ENCODE results near the gene HSPA1L. TPM values are rescaled to one million over a fixed set of nuclear protein-coding genes. Genes with fewer than 3 reads are reported as not detected.
A peak's percentile ranks its signal among the peaks of the same experiment; 100 is the strongest.
"Not testable (repeated sequence)": the region's sequence is repeated elsewhere in the genome, so short reads cannot be mapped to it uniquely, and the experiment has no call there.

Gene HSPA1L
- total RNA-seq, 4 donors from 2014 or later: 1.3 to 2.3 (median 1.8) TPM

- 43 to 44% methylated on average over 4 of the region's 4 CpGs for WGBS, 2 donors
- H3K4me3 ChIP-seq (ENCODE audit: low read depth, poor library complexity, severe bottlenecking): no peak overlapping the region
- TF ChIP-seq CTCF (IDR thresholded peaks at IDR 0.05): no peak
- no peak for TF ChIP-seq POLR2A (IDR thresholded peaks at IDR 0.05)
- no peak for DNase-seq (ENCODE audit: low spot score in 2 of 2)
- intact Hi-C loops (cut with DNase I; ENCODE audit: low total_unique reads): no loop called here
Observed at GRCh38 chr6:31825553-31825952, 10.5 kb upstream of the HSPA1L start.

GRCh38 chr6:31823592-31824196 is 8.6 kb upstream of the HSPA1L start:
- intact Hi-C loops (cut with DNase I; ENCODE audit: low total_unique reads); H3K4me3 ChIP-seq (ENCODE audit: low read depth, poor library complexity, severe bottlenecking); DNase-seq (ENCODE audit: low spot score in 2 of 2): not testable (repeated sequence)
- WGBS, 2 donors: 62 to 72% methylated on average over 9 of the region's 9 CpGs

- peak overlapping the region; percentile 19 for H3K4me3 ChIP-seq (ENCODE audit: low read depth, poor library complexity, severe bottlenecking)
- DNase-seq (ENCODE audit: low spot score in 2 of 2): peak; percentile 88 to 97
- intact Hi-C loops (cut with DNase I; ENCODE audit: low total_unique reads): no loop called here
- no peak for TF ChIP-seq CTCF (IDR thresholded peaks at IDR 0.05)
- peak in 1 of 2 donors; percentile 50 for TF ChIP-seq POLR2A (IDR thresholded peaks at IDR 0.05)
- WGBS, 2 donors: 1 to 2% methylated on average over 25 of the region's 25 CpGs
Observed at GRCh38 chr6:31822036-31822821, 7.1 kb upstream of the HSPA1L start.

- 4 to 5% methylated on average over 39 of the region's 39 CpGs for WGBS, 2 donors
Observed at GRCh38 chr6:31821301-31822035, 6.4 kb upstream of the HSPA1L start.

GRCh38 chr6:31820399-31820798 is 5.3 kb upstream of the HSPA1L start:
- WGBS, 2 donors: 67 to 79% methylated on average over 9 to 10 of the region's 10 CpGs
- H3K4me3 ChIP-seq (ENCODE audit: low read depth, poor library complexity, severe bottlenecking); DNase-seq (ENCODE audit: low spot score in 2 of 2); intact Hi-C loops (cut with DNase I; ENCODE audit: low total_unique reads): not testable (repeated sequence)

More at GRCh38 chr6:31821301-31822035, 6.4 kb upstream of the HSPA1L start:
- intact Hi-C loops (cut with DNase I; ENCODE audit: low total_unique reads): no loop called here
- DNase-seq (ENCODE audit: low spot score in 2 of 2): peak in 1 of 2 donors; percentile 95
- H3K4me3 ChIP-seq (ENCODE audit: low read depth, poor library complexity, severe bottlenecking): peak overlapping the region; percentile 18
- TF ChIP-seq CTCF (IDR thresholded peaks at IDR 0.05) (no peak), POLR2A (IDR thresholded peaks at IDR 0.05) (no peak)

- TF ChIP-seq CTCF (IDR thresholded peaks at IDR 0.05) (no peak), POLR2A (IDR thresholded peaks at IDR 0.05) (no peak)
- no peak overlapping the region for H3K4me3 ChIP-seq (ENCODE audit: low read depth, poor library complexity, severe bottlenecking)
- intact Hi-C loops (cut with DNase I; ENCODE audit: low total_unique reads): no loop called here
- DNase-seq (ENCODE audit: low spot score in 2 of 2): no peak
Observed at GRCh38 chr6:31819871-31820299, 4.8 kb upstream of the HSPA1L start.

GRCh38 chr6:31817929-31818511 is 2.9 kb upstream of the HSPA1L start:
- DNase-seq (ENCODE audit: low spot score in 2 of 2); intact Hi-C loops (cut with DNase I; ENCODE audit: low total_unique reads): not testable (repeated sequence)
- WGBS, 2 donors: 11 to 29% methylated on average over 8 of the region's 8 CpGs
- peak overlapping the region; percentile 20 for H3K4me3 ChIP-seq (ENCODE audit: low read depth, poor library complexity, severe bottlenecking)

- DNase-seq (ENCODE audit: low spot score in 2 of 2); intact Hi-C loops (cut with DNase I; ENCODE audit: low total_unique reads): not testable (repeated sequence)
- 28 to 31% methylated on average over 16 of the region's 37 CpGs for WGBS, 2 donors
Observed at GRCh38 chr6:31817133-31817928, 2.2 kb upstream of the HSPA1L start.

More at GRCh38 chr6:31817133-31817928, 2.2 kb upstream of the HSPA1L start:
- H3K4me3 ChIP-seq (ENCODE audit: low read depth, poor library complexity, severe bottlenecking): peak overlapping the region; percentile 38

All from lower leg skin (tissue), 4 donors.